Liver (tissue), 9 donors: Measurements from ENCODE around the gene FBXO38. TPM values are rescaled to one million over a fixed set of nuclear protein-coding genes. Genes with fewer than 3 reads are reported as not detected.

Experiments
- DNase-seq: peaks from one replicate; pipeline ENCODE4 v3.0.0-alpha.2; 2017; ENCODE audit warnings: low spot score
- H3K27ac ChIP-seq, 2 donors: one replicate each; pipeline ENCODE4 v1.7.0; 2013; ENCODE audit warnings: inconsistent platforms in 2 of 2, low read length in 2 of 2, control low read depth in 1 of 2, low read depth in 1 of 2, mild to moderate bottlenecking in 1 of 2
- H3K27me3 ChIP-seq, 4 donors: one replicate each; pipeline versions ENCODE4 v1.6.1 to v1.7.0; 2013; ENCODE audit warnings: low read length in 3 of 4, inconsistent platforms in 1 of 4, mild to moderate bottlenecking in 1 of 4, moderate library complexity in 1 of 4; ENCODE audit not compliant: control insufficient read depth in 4 of 4, insufficient read depth in 4 of 4
- H3K36me3 ChIP-seq, 4 donors: one replicate each; pipeline versions ENCODE4 v1.6.1 to v1.7.0; 2013; ENCODE audit warnings: low read length in 3 of 4, mild to moderate bottlenecking in 3 of 4, low read depth in 1 of 4, moderate library complexity in 1 of 4; ENCODE audit not compliant: control insufficient read depth in 4 of 4, insufficient read depth in 3 of 4
- H3K4me1 ChIP-seq, 4 donors: one replicate each; pipeline versions ENCODE4 v1.6.1 to v1.7.0; 2013; ENCODE audit warnings: low read length in 3 of 4, mild to moderate bottlenecking in 3 of 4, moderate library complexity in 1 of 4; ENCODE audit not compliant: control insufficient read depth in 4 of 4, insufficient read depth in 4 of 4
- H3K4me3 ChIP-seq, 3 donors: one replicate each; pipeline versions ENCODE4 v1.6.1 to v1.7.0; 2013; ENCODE audit warnings: low read length in 3 of 3, control low read depth in 1 of 3, low read depth in 1 of 3, mild to moderate bottlenecking in 1 of 3
- H3K9ac ChIP-seq, 2 donors: one replicate each; pipeline ENCODE4 v1.7.0; 2013; ENCODE audit warnings: low read length in 2 of 2, mild to moderate bottlenecking in 2 of 2, moderate library complexity in 2 of 2, control low read depth in 1 of 2, low read depth in 1 of 2
- H3K9me3 ChIP-seq, 4 donors: one replicate each; pipeline versions ENCODE4 v1.6.1 to v1.7.0; 2013; ENCODE audit warnings: low read length in 3 of 4; ENCODE audit not compliant: control insufficient read depth in 4 of 4
- EGR1 ChIP-seq, 2 donors: IDR thresholded peaks; 2 replicates each; pipeline ENCODE4 v1.6.1; 2016 to 2018; ENCODE audit warnings: antibody characterized with exemption in 2 of 2, low read depth in 2 of 2
- FOXA1 ChIP-seq: IDR thresholded peaks from 2 replicates; pipeline ENCODE4 v1.6.1; 2016; ENCODE audit warnings: antibody characterized with exemption
- FOXA2 ChIP-seq: IDR thresholded peaks from 2 replicates; pipeline ENCODE4 v1.6.1; 2016; ENCODE audit warnings: antibody characterized with exemption
- GABPA ChIP-seq, 2 donors: IDR thresholded peaks in 1 of 2; conservative IDR thresholded peaks in 1 of 2; 2 replicates each; pipeline ENCODE4 v1.6.1; 2016; ENCODE audit warnings: antibody characterized with exemption in 2 of 2, mild to moderate bottlenecking in 1 of 2, moderate library complexity in 1 of 2
- HNF4A ChIP-seq, 2 donors: conservative IDR thresholded peaks; 2 replicates each; pipeline ENCODE4 v1.6.1; 2016; ENCODE audit warnings: antibody characterized with exemption in 2 of 2, mild to moderate bottlenecking in 2 of 2
- HNF4G ChIP-seq: IDR thresholded peaks from 2 replicates; pipeline ENCODE4 v1.6.1; 2016; ENCODE audit warnings: antibody characterized with exemption
- JUND ChIP-seq, 2 donors: IDR thresholded peaks; 2 replicates each; pipeline ENCODE4 v1.6.1; 2016; ENCODE audit warnings: antibody characterized with exemption in 2 of 2
- NR2F2 ChIP-seq: IDR thresholded peaks from 2 replicates; pipeline ENCODE4 v1.6.1; 2016; ENCODE audit warnings: antibody characterized with exemption
- RAD21 ChIP-seq, 2 donors: IDR thresholded peaks; 2 replicates each; pipeline ENCODE4 v1.6.1; 2016; ENCODE audit warnings: antibody characterized with exemption in 2 of 2, mild to moderate bottlenecking in 2 of 2
- RXRA ChIP-seq, 2 donors: IDR thresholded peaks; 2 replicates each; pipeline ENCODE4 v1.6.1; 2017 to 2018; ENCODE audit warnings: antibody characterized with exemption in 2 of 2, mild to moderate bottlenecking in 1 of 2
- SP1 ChIP-seq: IDR thresholded peaks from 2 replicates; pipeline ENCODE4 v1.6.1; 2018; ENCODE audit warnings: antibody characterized with exemption, mild to moderate bottlenecking
- TAF1 ChIP-seq: conservative IDR thresholded peaks from 2 replicates; pipeline ENCODE4 v1.6.1; 2016; ENCODE audit warnings: antibody characterized with exemption, mild to moderate bottlenecking
- YY1 ChIP-seq: IDR thresholded peaks from 2 replicates; pipeline ENCODE4 v1.6.1; 2016; ENCODE audit warnings: antibody characterized with exemption, mild to moderate bottlenecking
- WGBS: extraction: QIAGEN DNeasy Blood & Tissue Kit; methylation state at CpG from one replicate; pipeline ENCODE4 v1.1.7; 2013; 5-methylcytosine and 5-hydroxymethylcytosine counted together
- polyA plus RNA-seq, 2 donors: library from polyadenylated mRNA; stranded (reverse) in 1 of 2; unstranded in 1 of 2; fragments of 200-250 nt in 1 of 2; fragments of >200 nt in 1 of 2; fragmentation: Nextera tagmentation in 1 of 2; extraction: Ambion mirVana in 1 of 2; gene quantifications; one replicate each; pipeline versions ENCODE4 v1.2.1 to v1.2.3, GENCODE V29; 2013 to 2015
- total RNA-seq, 2 donors: library from RNA; depleted of rRNA; stranded (reverse); fragments of >200 nt; gene quantifications; one replicate each; pipeline ENCODE4 v1.2.3, GENCODE V29; 2014
- TF ChIP-seq, protein P1 (sequence below): IDR thresholded peaks from 2 replicates; pipeline ENCODE4 v1.6.1; 2016; ENCODE audit warnings: antibody characterized with exemption
- TF ChIP-seq, protein P2 (sequence below): fragments of 150-350 bp; IDR thresholded peaks from 2 replicates; pipeline ENCODE4 v1.5.1; 2017; ENCODE audit warnings: improper control_type of control experiment, low read depth, low read length; ENCODE audit not compliant: missing input control
- TF ChIP-seq, protein P3 (sequence below): IDR thresholded peaks from 2 replicates; pipeline ENCODE4 v1.6.1; 2016; ENCODE audit warnings: antibody characterized with exemption
- TF ChIP-seq, protein P4 (sequence below): IDR thresholded peaks from 2 replicates; pipeline ENCODE4 v1.6.1; 2016; ENCODE audit warnings: antibody characterized with exemption, mild to moderate bottlenecking
- TF ChIP-seq, protein P5 (sequence below): IDR thresholded peaks from 2 replicates; pipeline ENCODE4 v1.6.1; 2016; ENCODE audit warnings: antibody characterized with exemption
- donor health status: healthy.
- donor health status: healthy.
- donor health status: healthy.
- donor health status: healthy.
- donor health status: healthy.

FBXO38 gene
- total and polyA plus RNA-seq, 4 donors: 8.2 to 40.9 (median 25.3) TPM

DNA sequence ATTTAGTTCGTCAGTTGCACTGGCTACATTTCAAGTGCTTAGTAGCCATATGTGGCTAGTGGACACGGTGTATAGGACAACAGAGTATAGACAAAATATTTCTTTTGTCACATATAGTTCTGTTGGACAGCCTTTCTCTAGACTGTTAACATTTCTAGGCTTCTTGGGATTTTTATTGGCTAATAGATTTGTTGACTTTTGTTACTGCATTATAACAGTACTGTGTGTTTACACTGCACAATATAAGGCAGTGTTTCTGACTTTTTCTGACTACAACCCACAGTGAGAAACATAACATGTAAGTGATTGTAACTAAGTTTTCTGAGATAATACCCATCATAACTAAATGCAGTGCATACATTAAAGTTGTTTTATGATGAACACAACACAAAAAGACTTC lies 11.3 kb downstream of the FBXO38 start:
- WGBS: 33% methylated on average over 2 of the region's 2 CpGs
- peak overlapping the region; percentile 6 to 57 (median 29) for H3K4me3 ChIP-seq
- no peak for DNase-seq
- peaks cover 3 to 11% (median 7%) of the 10 kb centered on the region in 4 donors for H3K36me3 ChIP-seq
- H3K9me3 ChIP-seq: no peaks in the 10 kb centered on the region
- peak overlapping the region in 1 of 2 donors; percentile 16 for H3K9ac ChIP-seq
- peaks cover 11 to 49% (median 40%) of the 10 kb centered on the region in 4 donors for H3K4me1 ChIP-seq
- peak; percentile 55 for TF ChIP-seq FOXA2
- TF ChIP-seq HNF4A (conservative IDR thresholded peaks at IDR 0.05): no peak
- H3K27me3 ChIP-seq: no peaks in the 10 kb centered on the region
- H3K27ac ChIP-seq: peak overlapping the region; percentile 14 to 61

DNA sequence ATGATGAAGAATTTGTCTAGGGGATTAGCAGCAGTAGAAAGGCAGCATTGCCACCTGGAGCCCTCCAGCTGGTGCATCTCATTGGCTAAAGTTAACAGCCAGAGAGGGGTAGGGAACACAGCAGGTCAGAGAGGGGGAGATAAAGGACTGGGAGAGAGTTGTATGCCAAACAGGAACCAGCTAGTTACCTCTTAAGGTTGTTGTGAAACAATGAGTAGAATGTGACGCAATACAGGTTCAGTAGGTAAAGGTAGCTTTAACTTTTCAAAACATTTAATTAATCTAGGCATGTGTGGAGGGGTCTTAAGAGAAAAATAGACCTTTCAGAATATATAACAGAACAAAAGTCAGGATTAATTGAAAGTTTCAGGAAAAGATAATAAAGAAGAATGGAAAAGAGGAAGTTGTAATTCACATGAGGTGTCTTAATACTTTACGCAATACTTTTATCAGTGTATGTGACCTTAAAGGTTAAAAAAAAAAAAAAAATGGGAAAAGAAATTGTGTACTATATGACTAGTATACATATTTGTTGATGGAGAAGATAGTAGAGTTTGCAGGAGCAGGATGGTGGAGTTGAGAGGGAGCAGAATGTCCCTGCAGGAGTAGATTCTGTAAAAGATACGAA lies 14.3 kb downstream of the FBXO38 start:
- Histone ChIP-seq H3K27me3 (no peaks in the 10 kb centered on the region), H3K27ac (peak overlapping the region in 1 of 2 donors; percentile 67), H3K36me3 (peaks cover 3 to 38% (median 22%) of the 10 kb centered on the region in 4 donors), H3K4me3 (no peak overlapping the region), H3K9me3 (no peaks in the 10 kb centered on the region), H3K4me1 (peaks cover 10 to 44% (median 35%) of the 10 kb centered on the region in 4 donors), H3K9ac (no peak overlapping the region)
- DNase-seq: no peak
- TF ChIP-seq, protein P1, sequence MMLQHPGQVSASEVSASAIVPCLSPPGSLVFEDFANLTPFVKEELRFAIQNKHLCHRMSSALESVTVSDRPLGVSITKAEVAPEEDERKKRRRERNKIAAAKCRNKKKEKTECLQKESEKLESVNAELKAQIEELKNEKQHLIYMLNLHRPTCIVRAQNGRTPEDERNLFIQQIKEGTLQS: peak; percentile 32
- TF ChIP-seq, protein P2, sequence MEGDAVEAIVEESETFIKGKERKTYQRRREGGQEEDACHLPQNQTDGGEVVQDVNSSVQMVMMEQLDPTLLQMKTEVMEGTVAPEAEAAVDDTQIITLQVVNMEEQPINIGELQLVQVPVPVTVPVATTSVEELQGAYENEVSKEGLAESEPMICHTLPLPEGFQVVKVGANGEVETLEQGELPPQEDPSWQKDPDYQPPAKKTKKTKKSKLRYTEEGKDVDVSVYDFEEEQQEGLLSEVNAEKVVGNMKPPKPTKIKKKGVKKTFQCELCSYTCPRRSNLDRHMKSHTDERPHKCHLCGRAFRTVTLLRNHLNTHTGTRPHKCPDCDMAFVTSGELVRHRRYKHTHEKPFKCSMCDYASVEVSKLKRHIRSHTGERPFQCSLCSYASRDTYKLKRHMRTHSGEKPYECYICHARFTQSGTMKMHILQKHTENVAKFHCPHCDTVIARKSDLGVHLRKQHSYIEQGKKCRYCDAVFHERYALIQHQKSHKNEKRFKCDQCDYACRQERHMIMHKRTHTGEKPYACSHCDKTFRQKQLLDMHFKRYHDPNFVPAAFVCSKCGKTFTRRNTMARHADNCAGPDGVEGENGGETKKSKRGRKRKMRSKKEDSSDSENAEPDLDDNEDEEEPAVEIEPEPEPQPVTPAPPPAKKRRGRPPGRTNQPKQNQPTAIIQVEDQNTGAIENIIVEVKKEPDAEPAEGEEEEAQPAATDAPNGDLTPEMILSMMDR: no peak
- TF ChIP-seq, protein P3, sequence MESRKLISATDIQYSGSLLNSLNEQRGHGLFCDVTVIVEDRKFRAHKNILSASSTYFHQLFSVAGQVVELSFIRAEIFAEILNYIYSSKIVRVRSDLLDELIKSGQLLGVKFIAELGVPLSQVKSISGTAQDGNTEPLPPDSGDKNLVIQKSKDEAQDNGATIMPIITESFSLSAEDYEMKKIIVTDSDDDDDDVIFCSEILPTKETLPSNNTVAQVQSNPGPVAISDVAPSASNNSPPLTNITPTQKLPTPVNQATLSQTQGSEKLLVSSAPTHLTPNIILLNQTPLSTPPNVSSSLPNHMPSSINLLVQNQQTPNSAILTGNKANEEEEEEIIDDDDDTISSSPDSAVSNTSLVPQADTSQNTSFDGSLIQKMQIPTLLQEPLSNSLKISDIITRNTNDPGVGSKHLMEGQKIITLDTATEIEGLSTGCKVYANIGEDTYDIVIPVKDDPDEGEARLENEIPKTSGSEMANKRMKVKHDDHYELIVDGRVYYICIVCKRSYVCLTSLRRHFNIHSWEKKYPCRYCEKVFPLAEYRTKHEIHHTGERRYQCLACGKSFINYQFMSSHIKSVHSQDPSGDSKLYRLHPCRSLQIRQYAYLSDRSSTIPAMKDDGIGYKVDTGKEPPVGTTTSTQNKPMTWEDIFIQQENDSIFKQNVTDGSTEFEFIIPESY: no peak
- no peak for TF ChIP-seq EGR1 (IDR thresholded peaks at IDR 0.05; ENCODE audit: low read depth in 2 of 2)
- no peak for TF ChIP-seq YY1
- no peak for TF ChIP-seq GABPA (IDR thresholded peaks at IDR 0.05 in 1 of 2, conservative IDR thresholded peaks at IDR 0.05 in 1 of 2)
- peak in 1 of 2 donors; percentile 20 for TF ChIP-seq HNF4A (conservative IDR thresholded peaks at IDR 0.05)
- TF ChIP-seq RAD21 (IDR thresholded peaks at IDR 0.05): no peak
- no peak for TF ChIP-seq TAF1
- no peak for TF ChIP-seq HNF4G
- TF ChIP-seq, protein P4, sequence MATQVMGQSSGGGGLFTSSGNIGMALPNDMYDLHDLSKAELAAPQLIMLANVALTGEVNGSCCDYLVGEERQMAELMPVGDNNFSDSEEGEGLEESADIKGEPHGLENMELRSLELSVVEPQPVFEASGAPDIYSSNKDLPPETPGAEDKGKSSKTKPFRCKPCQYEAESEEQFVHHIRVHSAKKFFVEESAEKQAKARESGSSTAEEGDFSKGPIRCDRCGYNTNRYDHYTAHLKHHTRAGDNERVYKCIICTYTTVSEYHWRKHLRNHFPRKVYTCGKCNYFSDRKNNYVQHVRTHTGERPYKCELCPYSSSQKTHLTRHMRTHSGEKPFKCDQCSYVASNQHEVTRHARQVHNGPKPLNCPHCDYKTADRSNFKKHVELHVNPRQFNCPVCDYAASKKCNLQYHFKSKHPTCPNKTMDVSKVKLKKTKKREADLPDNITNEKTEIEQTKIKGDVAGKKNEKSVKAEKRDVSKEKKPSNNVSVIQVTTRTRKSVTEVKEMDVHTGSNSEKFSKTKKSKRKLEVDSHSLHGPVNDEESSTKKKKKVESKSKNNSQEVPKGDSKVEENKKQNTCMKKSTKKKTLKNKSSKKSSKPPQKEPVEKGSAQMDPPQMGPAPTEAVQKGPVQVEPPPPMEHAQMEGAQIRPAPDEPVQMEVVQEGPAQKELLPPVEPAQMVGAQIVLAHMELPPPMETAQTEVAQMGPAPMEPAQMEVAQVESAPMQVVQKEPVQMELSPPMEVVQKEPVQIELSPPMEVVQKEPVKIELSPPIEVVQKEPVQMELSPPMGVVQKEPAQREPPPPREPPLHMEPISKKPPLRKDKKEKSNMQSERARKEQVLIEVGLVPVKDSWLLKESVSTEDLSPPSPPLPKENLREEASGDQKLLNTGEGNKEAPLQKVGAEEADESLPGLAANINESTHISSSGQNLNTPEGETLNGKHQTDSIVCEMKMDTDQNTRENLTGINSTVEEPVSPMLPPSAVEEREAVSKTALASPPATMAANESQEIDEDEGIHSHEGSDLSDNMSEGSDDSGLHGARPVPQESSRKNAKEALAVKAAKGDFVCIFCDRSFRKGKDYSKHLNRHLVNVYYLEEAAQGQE: peak; percentile 5
- TF ChIP-seq FOXA1: no peak
- TF ChIP-seq, protein P5, sequence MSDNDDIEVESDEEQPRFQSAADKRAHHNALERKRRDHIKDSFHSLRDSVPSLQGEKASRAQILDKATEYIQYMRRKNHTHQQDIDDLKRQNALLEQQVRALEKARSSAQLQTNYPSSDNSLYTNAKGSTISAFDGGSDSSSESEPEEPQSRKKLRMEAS: no peak
- peak in 1 of 2 donors; percentile 4 for TF ChIP-seq RXRA (IDR thresholded peaks at IDR 0.05)
- no peak for TF ChIP-seq JUND (IDR thresholded peaks at IDR 0.05)
- peak; percentile 35 for TF ChIP-seq NR2F2
- no peak for TF ChIP-seq SP1
- TF ChIP-seq FOXA2: no peak
- 48% methylated on average over 3 of the region's 3 CpGs for WGBS
